ENCODE results near the gene C4orf50. TPM values are rescaled to one million over a fixed set of nuclear protein-coding genes. Genes with fewer than 3 reads are reported as not detected.

C4orf50 gene
- total and polyA plus RNA-seq, 2 of the 4 experiments (the other 2 are of a cell fraction), result not detected

- H3K4me3 ChIP-seq (ENCODE audit: insufficient read depth, low read depth, low read length), result no peak overlapping the region
- H3K27ac ChIP-seq (ENCODE audit: insufficient read depth, low read length), result no peak overlapping the region
- in situ Hi-C loops (cut with MboI; ENCODE audit: low sequenced_read_pairs) (no loop called here), intact Hi-C loops (cut with micrococcal nuclease) (no loop called here), dilution Hi-C loops (cut with HindIII; ENCODE audit: low sequenced_read_pairs, unreplicated experiment) (no loop called here)
- no peak overlapping the region for H4K91ac ChIP-seq (ENCODE audit: insufficient read depth, low read depth, low read length)
- no peak for TF ChIP-seq RCOR1 (IDR thresholded peaks at IDR 0.05; ENCODE audit: insufficient replicate concordance, low read length)
- no peak for TF ChIP-seq CHD1 (IDR thresholded peaks at IDR 0.05; ENCODE audit: low read depth, low read length)
- TF ChIP-seq POLR2A (IDR thresholded peaks at IDR 0.05; ENCODE audit: low read depth, low read length), result no peak
- no peak for TF ChIP-seq NFE2L2 (IDR thresholded peaks at IDR 0.05; ENCODE audit: low read depth, low read length)
- no peak for TF ChIP-seq MAFK (IDR thresholded peaks at IDR 0.05; ENCODE audit: low read depth, low read length)
- TF ChIP-seq SMC3 (IDR thresholded peaks at IDR 0.05; ENCODE audit: low read depth, low read length), result no peak
- H3K18ac ChIP-seq (ENCODE audit: low read depth, low read length), result no peak overlapping the region
- H3K9me1 ChIP-seq (ENCODE audit: insufficient read depth, low read length), result no peaks in the 10 kb centered on the region
- no peak overlapping the region for H2BK5ac ChIP-seq (ENCODE audit: low read depth, low read length, poor library complexity, severe bottlenecking)
- BruUV-seq (replicated peaks), result no TSS peak
- H3K36me3 ChIP-seq (ENCODE audit: control insufficient read depth, insufficient read depth, low read length), result no peaks in the 10 kb centered on the region
- DNase-seq, result no peak
- H3K4ac ChIP-seq (ENCODE audit: low read depth, low read length), result no peak overlapping the region
- H2BK15ac ChIP-seq (ENCODE audit: low read depth, low read length), result no peak overlapping the region
- no peak overlapping the region for H4K5ac ChIP-seq (ENCODE audit: low read depth, low read length)
- ChIA-PET POLR2A (ENCODE audit: unreplicated experiment) (no interaction called here), CTCF (interaction anchor here (0.6 kb wide), 1 partner anchor 54 kb away, joined by 3 read pairs; no protein-coding TSS in a partner anchor)
- no peak overlapping the region for H3K14ac ChIP-seq (replicated peaks; ENCODE audit: low read depth, low read length)
- no peak overlapping the region for H3K9ac ChIP-seq (ENCODE audit: low read depth, low read length)
- WGBS, 2 experiments (ENCODE audit: extremely low coverage in 2 of 2, insufficient read length in 1 of 2), result 38% methylated on average over 1 of the region's 7 CpGs; no CpG with 5 or more reads in 1 of the 2 experiments
- no peak overlapping the region for H3K56ac ChIP-seq (ENCODE audit: extremely low read depth, insufficient read depth, low read length)
- H2BK20ac ChIP-seq (ENCODE audit: low read depth, low read length), result no peak overlapping the region
- H2AFZ ChIP-seq (replicated peaks; ENCODE audit: low read length, poor library complexity), result no peak overlapping the region
- no peak for ATAC-seq (ENCODE audit: low read depth)
- H3K79me1 ChIP-seq (ENCODE audit: low read depth in 1 of 2, low read length in 2 of 2), result no peaks in the 10 kb centered on the region
- no peaks in the 10 kb centered on the region for H4K20me1 ChIP-seq (ENCODE audit: insufficient read depth, low read length)
- no peak overlapping the region for H3K23ac ChIP-seq (ENCODE audit: low read depth, low read length)
- no peaks in the 10 kb centered on the region for H3K4me1 ChIP-seq (ENCODE audit: control insufficient read depth, insufficient read depth, low read length)
- no peak overlapping the region for H2BK120ac ChIP-seq (ENCODE audit: low read depth, low read length)
- no peak overlapping the region for H4K8ac ChIP-seq (ENCODE audit: low read depth in 2 of 2, low read length in 2 of 2)
- no peaks in the 10 kb centered on the region for H3K9me3 ChIP-seq (ENCODE audit: control insufficient read depth, insufficient read depth, low read length)
- no peaks in the 10 kb centered on the region; the same call in 1 of the 2 replicates for H3K27me3 ChIP-seq (ENCODE audit: control insufficient read depth, insufficient read depth, low read length)
- H3K4me2 ChIP-seq (ENCODE audit: low read depth, low read length), result no peak overlapping the region
- no peak overlapping the region for H2AK5ac ChIP-seq (ENCODE audit: low read depth, low read length)
- no peak overlapping the region for H2AK9ac ChIP-seq (replicated peaks; ENCODE audit: low read depth, low read length, poor library complexity)
Observed at GRCh38 chr4:5971078-5971450, 47.2 kb downstream of the C4orf50 start.

Measured in IMR-90 (cell line).